T follicular helper cell (primary cell): ENCODE measurements around the gene CPEB3.
"Not testable (repeated sequence)": the region's sequence is repeated elsewhere in the genome, so short reads cannot be mapped to it uniquely, and the experiment has no call there.

ENCODE experiments used
- DNase-seq: peaks from one replicate; pipeline ENCODE4 v3.0.0-alpha.2; 2020; ENCODE audit warnings: low read depth
- total RNA-seq, 2 experiments: gene quantifications; one replicate each; lab custom pipeline; 2026; lab: John Stamatoyannopoulos, UW

CPEB3 gene
- 2.1 to 10.3 reads per million in 2 experiments for total RNA-seq

GRCh38 chr10:92290837-92291615 lies at the start of gene CPEB3, which contains the start of gene MARCHF5:
TSS of gene CPEB3 (minus strand) at chr10:92291078. CDS start at chr10:92240350, 50,728 bp downstream.
TSS of gene MARCHF5 (plus strand) at chr10:92291167. CDS start at chr10:92291495, 328 bp downstream.
- DNase-seq = peak; percentile 83

GRCh38 chr10:92329927-92330326 lies 39.0 kb upstream of the CPEB3 start:
- DNase-seq = not testable (repeated sequence)

- no peak for DNase-seq
These were observed 38.1 kb upstream of the CPEB3 start for GRCh38 chr10:92328993-92329392.

GRCh38 chr10:92327445-92328433 lies 36.9 kb upstream of the CPEB3 start:
- DNase-seq = no peak

GRCh38 chr10:92323079-92323478 lies 32.2 kb upstream of the CPEB3 start:
- DNase-seq = no peak

- no peak for DNase-seq
These were observed 25.7 kb upstream of the CPEB3 start for GRCh38 chr10:92316610-92317009.

GRCh38 chr10:92313750-92314149 lies 22.9 kb upstream of the CPEB3 start:
- DNase-seq = no peak

- no peak for DNase-seq
These were observed 18.4 kb upstream of the CPEB3 start for GRCh38 chr10:92309272-92309671.

GRCh38 chr10:92305133-92306072 lies 14.5 kb upstream of the CPEB3 start:
- DNase-seq = no peak

GRCh38 chr10:92304061-92304460 lies 13.2 kb upstream of the CPEB3 start:
- no peak for DNase-seq

GRCh38 chr10:92303096-92303495 lies 12.2 kb upstream of the CPEB3 start:
- no peak for DNase-seq

GRCh38 chr10:92298487-92298886 lies 7.6 kb upstream of the CPEB3 start:
- no peak for DNase-seq

GRCh38 chr10:92291921-92292845 lies 1.3 kb upstream of the CPEB3 start:
- DNase-seq = peak; percentile 15

GRCh38 chr10:92291616-92291865 lies 663 bp upstream of the CPEB3 start:
- DNase-seq = no peak

GRCh38 chr10:92290076-92290836 lies 622 bp downstream of the CPEB3 start:
- peak; percentile 6 for DNase-seq

GRCh38 chr10:92284112-92284704 lies 6.7 kb downstream of the CPEB3 start:
- DNase-seq = no peak

GRCh38 chr10:92278996-92279696 lies 11.7 kb downstream of the CPEB3 start:
- no peak for DNase-seq

- DNase-seq = no peak
These were observed 16.8 kb downstream of the CPEB3 start for GRCh38 chr10:92274071-92274470.

GRCh38 chr10:92268748-92269147 lies 22.1 kb downstream of the CPEB3 start:
- no peak for DNase-seq
